A549 (cell line): ENCODE data around the gene TAF7. TPM values are rescaled to one million over a fixed set of nuclear protein-coding genes. Genes with fewer than 3 reads are reported as not detected.

Source experiments
- ATAC-seq, 2 experiments: fragments of 200-7000 bp in 1 of 2; fragments of >200 bp in 1 of 2; cut with Nextera tagmentation in 1 of 2; cut with Tn5 transposase in 1 of 2; 3 replicates each; pipeline versions ENCODE4 v1.8.0 to v1.9.1; 2018 to 2020; ENCODE audit warnings: mild to moderate bottlenecking in 1 of 2, moderate library complexity in 1 of 2
- CTCF ChIA-PET: fragments of 300-600 bp; sonication (Branson Sonifier 250); formaldehyde crosslinking; extraction: SDS; loops from one replicate; lab custom pipeline; 2021; ENCODE audit warnings: antibody characterized with exemption, inconsistent platforms; lab: Yijun Ruan, JAX
- POLR2A ChIA-PET: fragments of 350-600 bp; formaldehyde crosslinking; extraction: SDS; loops from one replicate; lab custom pipeline; 2021; ENCODE audit warnings: antibody characterized with exemption, inconsistent platforms; lab: Yijun Ruan, JAX
- DNase-seq, 2 experiments: peaks; one replicate each; pipeline versions ENCODE4 v3.0.0 to v3.0.0-alpha.2; 2011 to 2016; ENCODE audit warnings: low read depth in 1 of 2, low spot score in 1 of 2
- FAIRE-seq: peaks from 2 replicates; lab custom pipeline; 2011; peaks lifted over from hg19 to GRCh38; lab: Jason Lieb, UNC
- H3K27ac ChIP-seq, 2 experiments: fragments of >200 bp; sonication (Bioruptor Twin); formaldehyde crosslinking; 3 replicates each; pipeline ENCODE4 v1.5.1; 2016 to 2017
- H3K4me1 ChIP-seq: fragments of >200 bp; sonication (Bioruptor Twin); formaldehyde crosslinking; 3 replicates; pipeline ENCODE4 v1.6.1; 2016
- H3K4me2 ChIP-seq: fragments of >200 bp; sonication (Bioruptor Twin); formaldehyde crosslinking; 3 replicates; pipeline ENCODE4 v1.6.1; 2016
- H3K4me3 ChIP-seq: fragments of >200 bp; sonication (Bioruptor Twin); formaldehyde crosslinking; 3 replicates; pipeline ENCODE4 v1.5.1; 2016
- H3K9me3 ChIP-seq: fragments of >200 bp; sonication (Bioruptor Twin); formaldehyde crosslinking; 3 replicates; pipeline ENCODE4 v1.6.1; 2016
- BCL3 ChIP-seq: fragments of >200 bp; sonication (Bioruptor Twin); formaldehyde crosslinking; IDR thresholded peaks from 3 replicates; pipeline ENCODE4 v1.6.1; 2016
- BHLHE40 ChIP-seq: IDR thresholded peaks from 2 replicates; pipeline ENCODE4 v1.6.1; 2012; ENCODE audit warnings: low read depth, low read length, inconsistent platforms
- CHD2 ChIP-seq: fragments of 150-350 bp; IDR thresholded peaks from 2 replicates; pipeline ENCODE4 v1.6.1; 2014; ENCODE audit warnings: low read length; ENCODE audit not compliant: partially characterized antibody
- CHD4 ChIP-seq: fragments of 200-600 bp; sonication (generic); IDR thresholded peaks from 2 replicates; pipeline ENCODE4 v1.6.1; 2016; ENCODE audit warnings: antibody characterized with exemption, mild to moderate bottlenecking, borderline replicate concordance
- CTCF ChIP-seq: fragments of >200 bp; sonication (Bioruptor Twin); formaldehyde crosslinking; IDR thresholded peaks from 3 replicates; pipeline ENCODE4 v1.5.1; 2016
- E2F6 ChIP-seq: IDR thresholded peaks from 2 replicates; pipeline ENCODE4 v1.6.1; 2012; ENCODE audit warnings: low read depth, borderline replicate concordance
- EHMT2 ChIP-seq: fragments of 200-600 bp; sonication (generic); IDR thresholded peaks from 2 replicates; pipeline ENCODE4 v1.6.1; 2016; ENCODE audit warnings: antibody characterized with exemption, low read depth, mild to moderate bottlenecking, moderate library complexity
- EP300 ChIP-seq, 2 experiments: fragments of >200 bp; sonication (Bioruptor Twin); formaldehyde crosslinking; IDR thresholded peaks; 2 replicates in 1 of 2; 3 replicates in 1 of 2; pipeline ENCODE4 v1.6.1; 2016 to 2017
- FOSB ChIP-seq: fragments of 250-450 bp; sonication (Bioruptor Pico); IDR thresholded peaks from 2 replicates; pipeline ENCODE4 v1.5.0; 2020; ENCODE audit warnings: mild to moderate bottlenecking, moderate library complexity
- FOSL2 ChIP-seq, 2 experiments: fragments of 450-650 bp in 1 of 2; fragments of >200 bp in 1 of 2; sonication (Bioruptor Twin) in 1 of 2; formaldehyde crosslinking; IDR thresholded peaks; 2 replicates each; pipeline versions ENCODE4 v1.5.0 to v1.6.1; 2016 to 2020; ENCODE audit warnings: mild to moderate bottlenecking in 1 of 2, moderate library complexity in 1 of 2
- HMGXB4 ChIP-seq: fragments of 250-450 bp; sonication (Bioruptor Pico); IDR thresholded peaks from 2 replicates; pipeline ENCODE4 v1.5.0; 2021; ENCODE audit warnings: mild to moderate bottlenecking, moderate library complexity, borderline replicate concordance
- HOXA7 ChIP-seq: fragments of 250-450 bp; sonication (Bioruptor Pico); IDR thresholded peaks from 2 replicates; pipeline ENCODE4 v1.5.0; 2020; ENCODE audit warnings: mild to moderate bottlenecking, moderate library complexity
- HOXB13 ChIP-seq: fragments of 250-450 bp; sonication (Bioruptor Pico); IDR thresholded peaks from 2 replicates; pipeline ENCODE4 v1.5.0; 2020; ENCODE audit warnings: low read depth, mild to moderate bottlenecking, moderate library complexity
- JUN ChIP-seq, 2 experiments: fragments of >200 bp; sonication (Bioruptor Twin); formaldehyde crosslinking; IDR thresholded peaks; 2 replicates in 1 of 2; 3 replicates in 1 of 2; pipeline ENCODE4 v1.6.1; 2016 to 2017
- JUNB ChIP-seq: fragments of >200 bp; sonication (Bioruptor Twin); formaldehyde crosslinking; IDR thresholded peaks from 2 replicates; pipeline ENCODE4 v1.6.1; 2016
- MAFK ChIP-seq: fragments of 450-650 bp; IDR thresholded peaks from 2 replicates; pipeline ENCODE4 v1.6.1; 2014; ENCODE audit not compliant: partially characterized antibody
- MAZ ChIP-seq: fragments of 150-350 bp; IDR thresholded peaks from 2 replicates; pipeline ENCODE4 v1.6.1; 2014; ENCODE audit warnings: antibody characterized with exemption, low read depth, low read length, borderline replicate concordance
- NPAS2 ChIP-seq: fragments of 250-450 bp; sonication (Bioruptor Pico); IDR thresholded peaks from 2 replicates; pipeline ENCODE4 v1.8.0; 2022; ENCODE audit warnings: mild to moderate bottlenecking, moderate library complexity, borderline replicate concordance
- PHF8 ChIP-seq: fragments of 200-600 bp; sonication (generic); IDR thresholded peaks from 2 replicates; pipeline ENCODE4 v1.6.1; 2016; ENCODE audit warnings: low read depth, mild to moderate bottlenecking, antibody characterized with exemption, moderate library complexity, borderline replicate concordance
- POLR2A ChIP-seq: IDR thresholded peaks from 2 replicates; pipeline ENCODE4 v1.6.1; 2012; ENCODE audit warnings: mild to moderate bottlenecking, low read length
- RAD21 ChIP-seq, 2 experiments: fragments of >200 bp in 1 of 2; sonication (Bioruptor Twin) in 1 of 2; formaldehyde crosslinking in 1 of 2; IDR thresholded peaks in 1 of 2; conservative IDR thresholded peaks in 1 of 2; 2 replicates in 1 of 2; 3 replicates in 1 of 2; pipeline ENCODE4 v1.6.1; 2012 to 2018; ENCODE audit warnings: inconsistent platforms in 1 of 2
- RARB ChIP-seq: fragments of 250-450 bp; sonication (Bioruptor Pico); IDR thresholded peaks from 2 replicates; pipeline ENCODE4 v1.8.0; 2021; ENCODE audit warnings: mild to moderate bottlenecking, moderate library complexity
- RNF2 ChIP-seq: fragments of 200-600 bp; sonication (generic); IDR thresholded peaks from 2 replicates; pipeline ENCODE4 v1.6.1; 2016; ENCODE audit warnings: low read depth, mild to moderate bottlenecking, antibody characterized with exemption, moderate library complexity, borderline replicate concordance
- SMC3 ChIP-seq: fragments of >200 bp; sonication (Bioruptor Twin); formaldehyde crosslinking; IDR thresholded peaks from 3 replicates; pipeline ENCODE4 v1.6.1; 2018; ENCODE audit warnings: inconsistent platforms
- TFCP2L1 ChIP-seq: fragments of 250-450 bp; sonication (Bioruptor Pico); IDR thresholded peaks from 2 replicates; pipeline ENCODE4 v1.5.0; 2021; ENCODE audit warnings: mild to moderate bottlenecking
- ZC3H11A ChIP-seq: fragments of 450-650 bp; IDR thresholded peaks from 2 replicates; pipeline ENCODE4 v1.6.1; 2014; ENCODE audit warnings: antibody characterized with exemption, mild to moderate bottlenecking
- ZSCAN20 ChIP-seq: fragments of 250-450 bp; sonication (Bioruptor Pico); IDR thresholded peaks from 2 replicates; pipeline ENCODE4 v1.8.0; 2022; ENCODE audit warnings: mild to moderate bottlenecking, moderate library complexity
- WGBS: methylation state at CpG from one replicate; pipeline ENCODE4 v1.1.6; 2017; ENCODE audit errors: missing lambda C conversion rate; 5-methylcytosine and 5-hydroxymethylcytosine counted together
- polyA plus RNA-seq, 4 experiments: library from polyadenylated mRNA; depleted of rRNA in 3 of 4; stranded (reverse); fragments of >200 nt; fragmentation: RNase III in 1 of 4; extraction: RNeasy Plus Mini Kit Qiagen cat#74134 plus additional on column Dnase treatment in 1 of 4; gene quantifications; 2 replicates in 3 of 4; 3 replicates in 1 of 4; pipeline ENCODE4 v1.2.3, GENCODE V29; 2011 to 2017

The TAF7 gene
- polyA plus RNA-seq, 2 of the 4 experiments (the other 2 are of a cell fraction): 67.3 to 90.6 TPM

- H3K4me2 ChIP-seq: no peak within 1 kb of the TSS
- ChIA-PET CTCF (interaction anchor here (0.6 to 3.0 kb wide), 5 partner anchors 9 to 212 kb away, joined by 3 to 13 read pairs (median 4); partner anchors contain the start of gene PCDHGA5), POLR2A (no interaction called here)
- no peaks in the 10 kb centered on the region for H3K4me1 ChIP-seq
- H3K27ac ChIP-seq: no peak within 1 kb of the TSS
- H3K9me3 ChIP-seq: peaks cover 52% of the 10 kb centered on the region
- no peak within 1 kb of the TSS for H3K4me3 ChIP-seq
- DNase-seq: no peak
- WGBS: 54% methylated on average over 23 of the region's 29 CpGs
- no peak for FAIRE-seq
- TF ChIP-seq BHLHE40 (no peak), TFCP2L1 (CRISPR knock-in tag) (no peak), BCL3 (no peak), RNF2 (no peak), RARB (no peak)
- TF ChIP-seq, all 56 proteins: peak for 0
- no peak for ATAC-seq
Measured at GRCh38 chr5:141354900-141355469, 34.4 kb upstream of the TAF7 start, which contains the start of gene PCDHGA4. TSS of gene PCDHGA4 (plus strand) at chr5:141355021. CDS start at chr5:141355108, 87 bp downstream.

- Histone ChIP-seq H3K9me3 (peaks cover 31% of the 10 kb centered on the region), H3K4me2 (no peak overlapping the region), H3K4me3 (no peak overlapping the region), H3K27ac (no peak overlapping the region), H3K4me1 (no peaks in the 10 kb centered on the region)
- DNase-seq (no peak), ATAC-seq (no peak), FAIRE-seq (no peak)
- CTCF ChIA-PET: interaction anchor here (0.6 to 4.4 kb wide), 8 partner anchors 13 to 215 kb away, joined by 3 to 21 read pairs (median 8); partner anchors contain the start of genes PCDHGA2, PCDHGA5, PCDHGA7 and PCDHGB3
- POLR2A ChIA-PET: no interaction called here
- TF ChIP-seq MAFK (no peak), RNF2 (no peak), HOXB13 (CRISPR knock-in tag) (no peak), CHD2 (no peak), HOXA7 (CRISPR knock-in tag) (no peak), PHF8 (no peak), JUN (IDR thresholded peaks at IDR 0.05) (no peak), SMC3 (no peak), EP300 (IDR thresholded peaks at IDR 0.05) (no peak), CHD4 (no peak), EHMT2 (no peak), FOSB (CRISPR knock-in tag) (no peak), JUNB (no peak), E2F6 (no peak), MAZ (no peak), RARB (no peak), POLR2A (no peak)
- WGBS: 93% methylated on average over 23 of the region's 36 CpGs
Measured at GRCh38 chr5:141351591-141351990, 31.0 kb upstream of the TAF7 start.

GRCh38 chr5:141349917-141350619 is 29.5 kb upstream of the TAF7 start, which contains the start of gene PCDHGB1:
TSS of gene PCDHGB1 (plus strand) at chr5:141350099. CDS start at chr5:141350261, 162 bp downstream.
- ChIA-PET CTCF (interaction anchor here (0.7 to 4.4 kb wide), 31 partner anchors 10 to 269 kb away, joined by 3 to 25 read pairs (median 6); partner anchors contain the start of genes DIAPH1, PCDHB11, PCDHB6 and PCDHGA1), POLR2A (interaction anchor here (1.0 to 1.9 kb wide), 5 partner anchors 11 to 214 kb away, joined by 3 to 7 read pairs (median 4); partner anchors contain the start of genes PCDHGA1, PCDHGA2 and TAF7)
- Histone ChIP-seq H3K4me3 (peak within 1 kb of the TSS; percentile 45), H3K27ac (peak within 1 kb of the TSS; percentile 24 to 73; a peak in 5 of 6 replicates), H3K4me2 (peak within 1 kb of the TSS; percentile 69), H3K4me1 (no peaks in the 10 kb centered on the region), H3K9me3 (peaks cover 28% of the 10 kb centered on the region)
- WGBS: 9% methylated on average over 29 of the region's 29 CpGs
- FAIRE-seq (no peak), ATAC-seq (peak; percentile 99), DNase-seq (peak; percentile 80 to 87)
- TF ChIP-seq CHD2 (peak; percentile 14), ZSCAN20 (CRISPR knock-in tag) (no peak), SMC3 (peak; percentile 60), RAD21 (conservative IDR thresholded peaks at IDR 0.05 in 1 of 2, IDR thresholded peaks at IDR 0.05 in 1 of 2) (peak; percentile 71 to 73), FOSL2 (IDR thresholded peaks at IDR 0.05) (no peak), FOSL2 (CRISPR knock-in tag; IDR thresholded peaks at IDR 0.05) (no peak), CTCF (peak; percentile 75), HOXB13 (CRISPR knock-in tag) (no peak), ZC3H11A (no peak), HMGXB4 (CRISPR knock-in tag) (no peak), NPAS2 (CRISPR knock-in tag) (no peak)
